ENCODE data around the gene ST7. TPM values are rescaled to one million over a fixed set of nuclear protein-coding genes. Genes with fewer than 3 reads are reported as not detected.

The ST7 gene
- total RNA-seq, 1 donor from 2014 or later: 39.3 TPM

GRCh38 chr7:117205873-117206272 is 252.6 kb downstream of the ST7 start:
- no peak overlapping the region for H3K4me3 Mint-ChIP-seq (ENCODE audit: unreplicated experiment)
- H3K79me2 ChIP-seq (ENCODE audit: insufficient read depth, low read length): no peaks in the 10 kb centered on the region
- peaks cover 3% of the 10 kb centered on the region for H3K36me3 ChIP-seq (ENCODE audit: insufficient read depth, low read length)
- no peaks in the 10 kb centered on the region for H3K4me1 ChIP-seq (ENCODE audit: insufficient read depth, low read length)
- no peaks in the 10 kb centered on the region for H3K4me1 Mint-ChIP-seq (ENCODE audit: low read depth, unreplicated experiment)
- FAIRE-seq (no peak), DNase-seq (ENCODE audit: low read depth) (no peak)
- no peak overlapping the region for H3K4me3 ChIP-seq (ENCODE audit: insufficient read depth, low read depth, low read length)
- no peaks in the 10 kb centered on the region for H3K9me3 ChIP-seq (ENCODE audit: insufficient read depth, low read depth, low read length)
- no peak overlapping the region for H2AFZ ChIP-seq (ENCODE audit: low read depth, low read length)
- H3K9ac ChIP-seq (ENCODE audit: low read length): no peak overlapping the region
- H4K20me1 ChIP-seq (ENCODE audit: insufficient read depth, low read length): no peaks in the 10 kb centered on the region
- no peaks in the 10 kb centered on the region for H3K36me3 Mint-ChIP-seq (ENCODE audit: low read depth, unreplicated experiment)
- no peak overlapping the region for H3K27ac ChIP-seq (ENCODE audit: low read depth, low read length)
- H3K4me2 ChIP-seq (ENCODE audit: low read length): no peak overlapping the region
- H3K27me3 ChIP-seq (ENCODE audit: insufficient read depth, low read length): no peaks in the 10 kb centered on the region
- no peak overlapping the region for H3K27ac Mint-ChIP-seq (ENCODE audit: unreplicated experiment)
- no peak for TF ChIP-seq EZH2 (IDR thresholded peaks at IDR 0.05; ENCODE audit: insufficient read depth, low read length)
- no peak for TF ChIP-seq CTCF (IDR thresholded peaks at IDR 0.05; ENCODE audit: insufficient read depth, low read depth, low read length)
- no peaks in the 10 kb centered on the region for H3K27me3 Mint-ChIP-seq (ENCODE audit: low read depth, unreplicated experiment)
- H3K9me3 Mint-ChIP-seq (ENCODE audit: unreplicated experiment): no peaks in the 10 kb centered on the region

- Histone ChIP-seq H3K9me3 (ENCODE audit: insufficient read depth, low read depth, low read length) (no peaks in the 10 kb centered on the region), H3K79me2 (ENCODE audit: insufficient read depth, low read length) (no peaks in the 10 kb centered on the region), H3K27ac (ENCODE audit: low read depth, low read length) (no peak overlapping the region), H2AFZ (ENCODE audit: low read depth, low read length) (no peak overlapping the region), H3K4me2 (ENCODE audit: low read length) (no peak overlapping the region), H3K9ac (ENCODE audit: low read length) (no peak overlapping the region), H3K4me3 (ENCODE audit: insufficient read depth, low read depth, low read length) (no peak overlapping the region), H3K4me1 (ENCODE audit: insufficient read depth, low read length) (peaks cover 5% of the 10 kb centered on the region), H4K20me1 (ENCODE audit: insufficient read depth, low read length) (no peaks in the 10 kb centered on the region), H3K36me3 (ENCODE audit: insufficient read depth, low read length) (peaks cover under 1% of the 10 kb centered on the region), H3K27me3 (ENCODE audit: insufficient read depth, low read length) (no peaks in the 10 kb centered on the region)
- Mint-ChIP-seq H3K9me3 (ENCODE audit: unreplicated experiment) (no peaks in the 10 kb centered on the region), H3K36me3 (ENCODE audit: low read depth, unreplicated experiment) (no peaks in the 10 kb centered on the region), H3K4me1 (ENCODE audit: low read depth, unreplicated experiment) (no peaks in the 10 kb centered on the region), H3K4me3 (ENCODE audit: unreplicated experiment) (no peak overlapping the region), H3K27ac (ENCODE audit: unreplicated experiment) (no peak overlapping the region), H3K27me3 (ENCODE audit: low read depth, unreplicated experiment) (no peaks in the 10 kb centered on the region)
- FAIRE-seq (no peak), DNase-seq (ENCODE audit: low read depth) (no peak)
- TF ChIP-seq CTCF (IDR thresholded peaks at IDR 0.05; ENCODE audit: insufficient read depth, low read depth, low read length): no peak
- TF ChIP-seq EZH2 (IDR thresholded peaks at IDR 0.05; ENCODE audit: insufficient read depth, low read length): no peak
These were observed 255.0 kb downstream of the ST7 start for GRCh38 chr7:117208257-117208656.

- no peak overlapping the region for H3K4me3 Mint-ChIP-seq (ENCODE audit: unreplicated experiment)
- H3K27ac Mint-ChIP-seq (ENCODE audit: unreplicated experiment): no peak overlapping the region
These were observed 257.1 kb downstream of the ST7 start for GRCh38 chr7:117210397-117210796.

More at GRCh38 chr7:117210397-117210796, 257.1 kb downstream of the ST7 start:
- no peak overlapping the region for H3K9ac ChIP-seq (ENCODE audit: low read length)
- Mint-ChIP-seq H3K36me3 (ENCODE audit: low read depth, unreplicated experiment) (no peaks in the 10 kb centered on the region), H3K27me3 (ENCODE audit: low read depth, unreplicated experiment) (no peaks in the 10 kb centered on the region), H3K4me1 (ENCODE audit: low read depth, unreplicated experiment) (no peaks in the 10 kb centered on the region), H3K9me3 (ENCODE audit: unreplicated experiment) (no peaks in the 10 kb centered on the region)
- H3K4me1 ChIP-seq (ENCODE audit: insufficient read depth, low read length): peaks cover 7% of the 10 kb centered on the region
- no peak for DNase-seq (ENCODE audit: low read depth)
- no peaks in the 10 kb centered on the region for H3K27me3 ChIP-seq (ENCODE audit: insufficient read depth, low read length)
- H4K20me1 ChIP-seq (ENCODE audit: insufficient read depth, low read length): no peaks in the 10 kb centered on the region
- no peak overlapping the region for H3K27ac ChIP-seq (ENCODE audit: low read depth, low read length)
- no peak overlapping the region for H3K4me3 ChIP-seq (ENCODE audit: insufficient read depth, low read depth, low read length)
- H3K4me2 ChIP-seq (ENCODE audit: low read length): no peak overlapping the region
- H3K79me2 ChIP-seq (ENCODE audit: insufficient read depth, low read length): no peaks in the 10 kb centered on the region
- TF ChIP-seq EZH2 (IDR thresholded peaks at IDR 0.05; ENCODE audit: insufficient read depth, low read length): no peak
- TF ChIP-seq CTCF (IDR thresholded peaks at IDR 0.05; ENCODE audit: insufficient read depth, low read depth, low read length): no peak
- no peak overlapping the region for H2AFZ ChIP-seq (ENCODE audit: low read depth, low read length)
- no peak for FAIRE-seq
- no peaks in the 10 kb centered on the region for H3K36me3 ChIP-seq (ENCODE audit: insufficient read depth, low read length)
- no peaks in the 10 kb centered on the region for H3K9me3 ChIP-seq (ENCODE audit: insufficient read depth, low read depth, low read length)
